Measurements from ENCODE around the gene FBLN2.

DNA sequence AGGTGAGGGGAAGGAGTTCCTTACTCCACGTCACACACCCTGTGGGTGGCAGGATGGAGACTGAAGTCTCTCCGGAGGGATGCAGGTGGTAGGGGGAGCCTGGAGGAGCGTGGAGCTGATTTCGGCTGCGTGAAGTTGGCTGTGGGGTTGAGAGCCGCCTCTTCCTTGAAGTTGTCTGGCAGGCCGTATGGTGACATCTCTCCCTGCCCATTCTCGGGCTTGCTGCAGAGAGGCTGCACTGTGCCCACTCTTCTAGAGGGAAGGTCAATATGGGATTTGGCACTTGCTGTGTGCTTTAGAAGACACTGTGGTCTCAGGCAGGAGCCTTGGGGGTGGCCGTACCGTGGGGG lies 13.4 kb upstream of the FBLN2 start:
- TF ChIP-seq CTCF (IDR thresholded peaks at IDR 0.05) (no peak), POLR2A (IDR thresholded peaks at IDR 0.05) (no peak)

Measured in Peyer's patch (tissue), 4 donors.